Measurements from ENCODE around the gene IL25. TPM values are rescaled to one million over a fixed set of nuclear protein-coding genes. Genes with fewer than 3 reads are reported as not detected.
A peak's percentile ranks its signal among the peaks of the same experiment; 100 is the strongest.
"Not testable (repeated sequence)": the region's sequence is repeated elsewhere in the genome, so short reads cannot be mapped to it uniquely, and the experiment has no call there.

IL25 gene
- not detected for total RNA-seq
- not detected for polyA plus RNA-seq

- Histone ChIP-seq H3K27me3 (ENCODE audit: insufficient read depth, low read length, poor library complexity, severe bottlenecking) (peaks cover 4% of the 10 kb centered on the region), H3K4me1 (ENCODE audit: insufficient read depth, low read length) (no peaks in the 10 kb centered on the region), H3K9me3 (ENCODE audit: low read length) (no peaks in the 10 kb centered on the region), H3K4me3 (ENCODE audit: low read length) (no peak within 1 kb of the TSS), H3K27ac (ENCODE audit: low read depth, low read length) (no peak within 1 kb of the TSS), H3K36me3 (ENCODE audit: insufficient read depth, low read length) (no peaks in the 10 kb centered on the region)
- H3K36me3 Mint-ChIP-seq: no peaks in the 10 kb centered on the region
- CTCF ChIA-PET: no interaction called here
- no peak within 1 kb of the TSS for H3K27ac Mint-ChIP-seq
- H3K4me1 Mint-ChIP-seq: no peaks in the 10 kb centered on the region
- peak within 1 kb of the TSS in 1 of 7 donors; percentile 23 for H3K4me3 Mint-ChIP-seq
- peaks cover 10 to 16% of the 10 kb centered on the region in 2 donors for H3K27me3 Mint-ChIP-seq
- no peak for DNase-seq
- H3K9me3 Mint-ChIP-seq: no peaks in the 10 kb centered on the region
- POLR2A ChIA-PET: no interaction called here
Observed at GRCh38 chr14:23372509-23372908, at the start of gene IL25. Gene IL25 (plus strand): TSS chr14:23372809.

- peaks cover 0 to 44% (median 6%) of the 10 kb centered on the region in 3 donors for H3K36me3 Mint-ChIP-seq
- no peaks in the 10 kb centered on the region for H3K27me3 ChIP-seq (ENCODE audit: insufficient read depth, low read length, poor library complexity, severe bottlenecking)
- peaks cover 30 to 38% (median 31%) of the 10 kb centered on the region in 3 donors for H3K4me1 Mint-ChIP-seq
- CTCF ChIA-PET: interaction anchor here (0.7 to 3.7 kb wide), 2 partner anchors 13 to 56 kb away, joined by 3 to 14 read pairs; no protein-coding TSS in a partner anchor
- H3K9me3 Mint-ChIP-seq: no peaks in the 10 kb centered on the region
- POLR2A ChIA-PET: interaction anchor here (5.0 kb wide), 1 partner anchor 21 kb away, joined by 146 read pairs; the partner anchor contains the start of gene PPP1R3E
- H3K9me3 ChIP-seq (ENCODE audit: low read length): no peaks in the 10 kb centered on the region
- peaks cover 0 to 3% of the 10 kb centered on the region in 2 donors for H3K27me3 Mint-ChIP-seq
- H3K4me3 Mint-ChIP-seq: no peak overlapping the region
- DNase-seq: no peak
- no peak overlapping the region for H3K27ac ChIP-seq (ENCODE audit: low read depth, low read length)
- peak overlapping the region in 1 of 8 donors; percentile 89 for H3K27ac Mint-ChIP-seq
- H3K36me3 ChIP-seq (ENCODE audit: insufficient read depth, low read length): peaks cover 20% of the 10 kb centered on the region
- no peak overlapping the region for H3K4me3 ChIP-seq (ENCODE audit: low read length)
- H3K4me1 ChIP-seq (ENCODE audit: insufficient read depth, low read length): peaks cover 23% of the 10 kb centered on the region
Observed at GRCh38 chr14:23323838-23324454, 48.7 kb upstream of the IL25 start.

- Mint-ChIP-seq H3K9me3 (no peaks in the 10 kb centered on the region), H3K36me3 (peaks cover 0 to 44% (median 6%) of the 10 kb centered on the region in 3 donors), H3K4me1 (peaks cover 30 to 38% (median 31%) of the 10 kb centered on the region in 3 donors), H3K27ac (peak overlapping the region in 1 of 8 donors; percentile 7), H3K27me3 (peaks cover 0 to 3% of the 10 kb centered on the region in 2 donors), H3K4me3 (peak overlapping the region in 1 of 7 donors; percentile 35)
- peaks cover 23% of the 10 kb centered on the region for H3K4me1 ChIP-seq (ENCODE audit: insufficient read depth, low read length)
- H3K27ac ChIP-seq (ENCODE audit: low read depth, low read length): no peak overlapping the region
- CTCF ChIA-PET: interaction anchor here (0.7 kb wide), 1 partner anchor 14 kb away, joined by 3 read pairs; no protein-coding TSS in a partner anchor
- POLR2A ChIA-PET: interaction anchor here (5.0 kb wide), 1 partner anchor 22 kb away, joined by 146 read pairs; the partner anchor contains the start of gene PPP1R3E
- H3K27me3 ChIP-seq (ENCODE audit: insufficient read depth, low read length, poor library complexity, severe bottlenecking): no peaks in the 10 kb centered on the region
- H3K4me3 ChIP-seq (ENCODE audit: low read length): no peak overlapping the region
- peaks cover 20% of the 10 kb centered on the region for H3K36me3 ChIP-seq (ENCODE audit: insufficient read depth, low read length)
- no peak for DNase-seq
- no peaks in the 10 kb centered on the region for H3K9me3 ChIP-seq (ENCODE audit: low read length)
Observed at GRCh38 chr14:23324455-23324846, 48.2 kb upstream of the IL25 start.

DNA sequence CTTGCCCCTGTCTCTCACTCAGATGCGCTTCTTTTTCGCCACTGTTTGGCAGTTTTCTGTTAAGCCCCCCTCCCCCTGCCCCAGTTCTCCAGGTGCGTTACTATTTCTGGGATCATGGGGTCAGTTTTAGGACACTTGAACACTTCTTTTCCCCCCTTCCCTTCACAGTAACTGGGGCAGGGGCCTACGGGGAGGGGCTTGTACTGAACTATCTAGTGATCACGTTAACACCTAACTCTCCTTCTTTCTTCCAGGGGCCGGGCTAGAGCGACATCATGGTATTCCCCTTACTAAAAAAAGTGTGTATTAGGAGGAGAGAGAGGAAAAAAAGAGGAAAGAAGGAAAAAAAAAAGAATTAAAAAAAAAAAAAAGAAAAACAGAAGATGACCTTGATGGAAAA lies 47.6 kb upstream of the IL25 start:
- Histone ChIP-seq H3K27me3 (ENCODE audit: insufficient read depth, low read length, poor library complexity, severe bottlenecking) (no peaks in the 10 kb centered on the region), H3K27ac (ENCODE audit: low read depth, low read length) (no peak overlapping the region), H3K4me3 (ENCODE audit: low read length) (no peak overlapping the region), H3K36me3 (ENCODE audit: insufficient read depth, low read length) (peaks cover 20% of the 10 kb centered on the region), H3K9me3 (ENCODE audit: low read length) (no peaks in the 10 kb centered on the region), H3K4me1 (ENCODE audit: insufficient read depth, low read length) (peaks cover 20% of the 10 kb centered on the region)
- no peak for DNase-seq
- H3K36me3 Mint-ChIP-seq: peaks cover 0 to 44% (median 6%) of the 10 kb centered on the region in 3 donors
- ChIA-PET CTCF (no interaction called here), POLR2A (no interaction called here)
- H3K27ac Mint-ChIP-seq: peak overlapping the region in 2 of 8 donors; percentile 7 to 88
- peak overlapping the region in 1 of 7 donors; percentile 35 for H3K4me3 Mint-ChIP-seq
- peaks cover 26 to 33% (median 28%) of the 10 kb centered on the region in 3 donors for H3K4me1 Mint-ChIP-seq
- H3K9me3 Mint-ChIP-seq: no peaks in the 10 kb centered on the region
- H3K27me3 Mint-ChIP-seq: peaks cover 0 to 3% of the 10 kb centered on the region in 2 donors

DNA sequence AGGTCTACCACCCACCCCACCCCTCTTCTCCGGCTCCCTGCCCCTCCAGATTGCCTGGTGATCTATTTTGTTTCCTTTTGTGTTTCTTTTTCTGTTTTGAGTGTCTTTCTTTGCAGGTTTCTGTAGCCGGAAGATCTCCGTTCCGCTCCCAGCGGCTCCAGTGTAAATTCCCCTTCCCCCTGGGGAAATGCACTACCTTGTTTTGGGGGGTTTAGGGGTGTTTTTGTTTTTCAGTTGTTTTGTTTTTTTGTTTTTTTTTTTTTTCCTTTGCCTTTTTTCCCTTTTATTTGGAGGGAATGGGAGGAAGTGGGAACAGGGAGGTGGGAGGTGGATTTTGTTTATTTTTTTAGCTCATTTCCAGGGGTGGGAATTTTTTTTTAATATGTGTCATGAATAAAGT lies 46.9 kb upstream of the IL25 start:
- Mint-ChIP-seq H3K27ac (peak overlapping the region in 3 of 8 donors; percentile 22 to 56 (median 46)), H3K4me3 (peak overlapping the region in 1 of 7 donors; percentile 0), H3K4me1 (peaks cover 19 to 25% (median 20%) of the 10 kb centered on the region in 3 donors), H3K36me3 (peaks cover 0 to 44% (median 6%) of the 10 kb centered on the region in 3 donors)
- H3K9me3 ChIP-seq (ENCODE audit: low read length); DNase-seq; POLR2A ChIA-PET; H3K9me3 Mint-ChIP-seq; H3K27ac ChIP-seq (ENCODE audit: low read depth, low read length); H3K27me3 ChIP-seq (ENCODE audit: insufficient read depth, low read length, poor library complexity, severe bottlenecking); H3K4me3 ChIP-seq (ENCODE audit: low read length); H3K27me3 Mint-ChIP-seq: not testable (repeated sequence)
- CTCF ChIA-PET: interaction anchor here (1.2 to 2.5 kb wide), 2 partner anchors 53 to 61 kb away, joined by 5 to 23 read pairs; no protein-coding TSS in a partner anchor
- Histone ChIP-seq H3K4me1 (ENCODE audit: insufficient read depth, low read length) (peaks cover 13% of the 10 kb centered on the region), H3K36me3 (ENCODE audit: insufficient read depth, low read length) (peaks cover 20% of the 10 kb centered on the region)

DNA sequence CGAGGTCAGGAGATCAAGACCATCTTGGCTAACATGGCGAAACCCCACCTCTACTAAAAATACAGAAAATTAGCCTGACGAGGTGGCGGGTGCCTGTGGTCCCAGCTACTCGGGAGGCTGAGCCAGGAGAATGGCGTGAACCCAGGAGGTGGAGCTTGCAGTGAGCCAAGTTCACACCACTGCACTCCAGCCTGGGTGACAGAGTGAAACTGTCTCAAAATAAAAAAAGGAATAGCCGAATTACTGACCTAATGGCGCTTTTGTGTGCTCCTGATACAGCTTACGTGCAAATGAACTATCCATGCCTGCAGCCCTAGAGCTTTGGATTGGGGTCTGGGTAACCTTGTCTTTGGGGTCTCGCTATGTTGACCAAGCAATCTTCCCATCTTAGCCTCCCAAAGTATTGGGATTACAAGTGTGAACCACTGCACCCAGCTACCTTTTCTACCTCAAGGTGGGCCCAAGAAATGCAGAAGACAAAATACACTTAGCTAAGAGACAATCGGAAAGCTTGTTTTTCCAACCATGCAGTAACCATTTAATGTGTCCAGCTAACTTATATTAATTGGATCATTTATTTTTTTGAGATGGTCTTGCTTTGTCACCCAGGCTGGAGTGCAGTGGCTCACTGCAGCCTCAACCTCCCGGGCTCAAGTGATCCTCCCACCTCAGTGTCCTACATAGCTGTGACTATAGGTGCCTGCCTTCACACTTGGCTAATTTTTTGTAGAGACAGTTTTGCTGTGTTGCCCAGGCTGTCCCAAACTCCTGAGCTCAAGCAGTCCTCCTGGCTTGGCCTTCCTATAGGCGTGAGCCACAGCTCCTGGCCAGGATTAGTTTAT lies 45.9 kb upstream of the IL25 start:
- ChIA-PET POLR2A (no interaction called here), CTCF (interaction anchor here (1.1 to 2.5 kb wide), 9 partner anchors 9 to 68 kb away, joined by 3 to 23 read pairs (median 5); partner anchors contain the start of genes HOMEZ and PPP1R3E)
- peaks cover 17 to 24% (median 19%) of the 10 kb centered on the region in 3 donors for H3K4me1 Mint-ChIP-seq
- peak overlapping the region in 1 of 7 donors; percentile 31 for H3K4me3 Mint-ChIP-seq
- H3K4me1 ChIP-seq (ENCODE audit: insufficient read depth, low read length): peaks cover 13% of the 10 kb centered on the region
- H3K27ac ChIP-seq (ENCODE audit: low read depth, low read length): no peak overlapping the region
- no peaks in the 10 kb centered on the region for H3K9me3 ChIP-seq (ENCODE audit: low read length)
- peaks cover 0 to 42% (median 6%) of the 10 kb centered on the region in 3 donors for H3K36me3 Mint-ChIP-seq
- H3K4me3 ChIP-seq (ENCODE audit: low read length): no peak overlapping the region
- peaks cover 20% of the 10 kb centered on the region for H3K36me3 ChIP-seq (ENCODE audit: insufficient read depth, low read length)
- peaks cover 0 to 3% of the 10 kb centered on the region in 2 donors for H3K27me3 Mint-ChIP-seq
- H3K27me3 ChIP-seq (ENCODE audit: insufficient read depth, low read length, poor library complexity, severe bottlenecking): no peaks in the 10 kb centered on the region
- DNase-seq: no peak
- no peaks in the 10 kb centered on the region for H3K9me3 Mint-ChIP-seq
- peak overlapping the region in 2 of 8 donors; percentile 22 to 41 for H3K27ac Mint-ChIP-seq

- H3K9me3 Mint-ChIP-seq: no peaks in the 10 kb centered on the region
- Histone ChIP-seq H3K4me3 (ENCODE audit: low read length) (no peak overlapping the region), H3K9me3 (ENCODE audit: low read length) (no peaks in the 10 kb centered on the region), H3K36me3 (ENCODE audit: insufficient read depth, low read length) (peaks cover 17% of the 10 kb centered on the region), H3K27ac (ENCODE audit: low read depth, low read length) (no peak overlapping the region), H3K4me1 (ENCODE audit: insufficient read depth, low read length) (peaks cover 2% of the 10 kb centered on the region), H3K27me3 (ENCODE audit: insufficient read depth, low read length, poor library complexity, severe bottlenecking) (no peaks in the 10 kb centered on the region)
- H3K27me3 Mint-ChIP-seq: peaks cover 0 to under 1% of the 10 kb centered on the region in 2 donors
- peak overlapping the region in 1 of 7 donors; percentile 46 for H3K4me3 Mint-ChIP-seq
- POLR2A ChIA-PET: interaction anchor here (0.6 kb wide), 3 partner anchors 142 to 1742 kb away, joined by 4 to 7 read pairs (median 6); partner anchors contain the start of gene NGDN
- peaks cover 4 to 11% (median 6%) of the 10 kb centered on the region in 3 donors for H3K4me1 Mint-ChIP-seq
- CTCF ChIA-PET: interaction anchor here (1.0 to 2.5 kb wide), 4 partner anchors 51 to 215 kb away, joined by 3 to 23 read pairs (median 4); no protein-coding TSS in a partner anchor
- peak; percentile 37 to 74 (median 47) for DNase-seq
- peaks cover 0 to 29% (median 3%) of the 10 kb centered on the region in 3 donors for H3K36me3 Mint-ChIP-seq
- H3K27ac Mint-ChIP-seq: peak overlapping the region in 2 of 8 donors; percentile 37 to 38
Observed at GRCh38 chr14:23327947-23328744, 44.5 kb upstream of the IL25 start.

Data from CD8-positive, alpha-beta memory T cell (primary cell).